GM19099 (cell line): ENCODE results near the gene TGIF2LY.
"Not testable (repeated sequence)": the region's sequence is repeated elsewhere in the genome, so short reads cannot be mapped to it uniquely, and the experiment has no call there.

Experiments used
- POLR2A ChIP-seq: IDR thresholded peaks from 3 replicates; pipeline ENCODE4 v1.6.1; 2011; ENCODE audit warnings: low read depth; ENCODE audit not compliant: insufficient read length; ENCODE audit errors: extremely low read depth

TGIF2LY gene

DNA sequence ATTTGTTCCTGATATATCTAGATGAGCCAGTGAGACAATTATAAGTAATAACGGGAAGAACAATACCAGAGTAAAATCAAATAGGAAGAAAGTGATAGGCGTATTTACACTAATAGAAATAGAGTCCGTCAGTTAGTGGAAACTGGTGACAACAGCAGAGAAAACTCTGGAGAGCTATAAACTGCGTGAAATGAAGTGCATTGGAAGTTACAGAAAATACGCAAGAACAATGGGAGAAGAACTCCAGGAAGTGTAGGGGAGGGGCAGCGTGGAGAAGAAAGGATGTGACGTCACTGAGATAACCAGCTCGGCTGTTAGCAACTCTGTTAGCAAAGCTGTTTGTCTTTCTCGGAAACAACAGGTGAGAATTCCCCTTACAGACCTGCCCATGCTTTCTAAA is at the start of gene TGIF2LY:
Gene TGIF2LY, plus strand, starts transcription at position 301 of the 400 bp plus-strand sequence. CDS start 178 bp downstream, outside the sequence.
- not testable (repeated sequence) for TF ChIP-seq POLR2A
